ENCODE data around the gene TVP23A. TPM values are rescaled to one million over a fixed set of nuclear protein-coding genes. Genes with fewer than 3 reads are reported as not detected.
A peak's percentile ranks its signal among the peaks of the same experiment; 100 is the strongest.

TVP23A gene
- total and polyA plus RNA-seq, 9 donors = 2.0 to 4.0 (median 2.9) TPM

GRCh38 chr16:10776280-10776679 is 42.3 kb downstream of the TVP23A start:
- H3K27ac ChIP-seq (ENCODE audit: low read length) = no peak overlapping the region
- H3K4me3 ChIP-seq (ENCODE audit: low read length) = no peak overlapping the region
- no peak for DNase-seq
- H3K27me3 ChIP-seq (ENCODE audit: control insufficient read depth, insufficient read depth, low read length) = no peaks in the 10 kb centered on the region
- H3K36me3 ChIP-seq (ENCODE audit: control insufficient read depth, insufficient read depth, low read length) = peaks cover 2% of the 10 kb centered on the region
- no peaks in the 10 kb centered on the region for H3K9me3 ChIP-seq (replicated peaks; ENCODE audit: control insufficient read depth, low read depth, low read length)
- 56% methylated on average over 2 of the region's 4 CpGs for WGBS (ENCODE audit: insufficient coverage)
- no peaks in the 10 kb centered on the region for H3K4me1 ChIP-seq (ENCODE audit: control insufficient read depth, insufficient read depth, low read length)

GRCh38 chr16:10770907-10771306 is 47.7 kb downstream of the TVP23A start:
- WGBS (ENCODE audit: insufficient coverage) = no CpG with 5 or more reads among the region's 1 CpG
- H3K4me1 ChIP-seq (ENCODE audit: control insufficient read depth, insufficient read depth, low read length) = no peaks in the 10 kb centered on the region
- DNase-seq = no peak
- no peak overlapping the region for H3K4me3 ChIP-seq (ENCODE audit: low read length)
- peaks cover 32% of the 10 kb centered on the region for H3K36me3 ChIP-seq (ENCODE audit: control insufficient read depth, insufficient read depth, low read length)
- H3K27ac ChIP-seq (ENCODE audit: low read length) = no peak overlapping the region
- H3K27me3 ChIP-seq (ENCODE audit: control insufficient read depth, insufficient read depth, low read length) = no peaks in the 10 kb centered on the region
- no peaks in the 10 kb centered on the region for H3K9me3 ChIP-seq (replicated peaks; ENCODE audit: control insufficient read depth, low read depth, low read length)

GRCh38 chr16:10769381-10769780 is 49.2 kb downstream of the TVP23A start:
- no peak overlapping the region for H3K4me3 ChIP-seq (ENCODE audit: low read length)
- no peak for DNase-seq
- H3K27ac ChIP-seq (ENCODE audit: low read length) = no peak overlapping the region
- peaks cover 40% of the 10 kb centered on the region for H3K36me3 ChIP-seq (ENCODE audit: control insufficient read depth, insufficient read depth, low read length)
- 80% methylated on average over 1 of the region's 7 CpGs for WGBS (ENCODE audit: insufficient coverage)
- no peaks in the 10 kb centered on the region for H3K9me3 ChIP-seq (replicated peaks; ENCODE audit: control insufficient read depth, low read depth, low read length)
- H3K4me1 ChIP-seq (ENCODE audit: control insufficient read depth, insufficient read depth, low read length) = no peaks in the 10 kb centered on the region
- H3K27me3 ChIP-seq (ENCODE audit: control insufficient read depth, insufficient read depth, low read length) = no peaks in the 10 kb centered on the region

GRCh38 chr16:10767127-10767526 is 51.5 kb downstream of the TVP23A start:
- no peaks in the 10 kb centered on the region for H3K27me3 ChIP-seq (ENCODE audit: control insufficient read depth, insufficient read depth, low read length)
- WGBS (ENCODE audit: insufficient coverage) = 90% methylated on average over 5 of the region's 7 CpGs
- no peak for DNase-seq
- H3K9me3 ChIP-seq (replicated peaks; ENCODE audit: control insufficient read depth, low read depth, low read length) = no peaks in the 10 kb centered on the region
- no peaks in the 10 kb centered on the region for H3K4me1 ChIP-seq (ENCODE audit: control insufficient read depth, insufficient read depth, low read length)
- peaks cover 61% of the 10 kb centered on the region for H3K36me3 ChIP-seq (ENCODE audit: control insufficient read depth, insufficient read depth, low read length)
- H3K27ac ChIP-seq (ENCODE audit: low read length) = no peak overlapping the region
- H3K4me3 ChIP-seq (ENCODE audit: low read length) = no peak overlapping the region

- Histone ChIP-seq H3K27me3 (ENCODE audit: control insufficient read depth, insufficient read depth, low read length) (no peaks in the 10 kb centered on the region), H3K9me3 (replicated peaks; ENCODE audit: control insufficient read depth, low read depth, low read length) (no peaks in the 10 kb centered on the region), H3K4me3 (ENCODE audit: low read length) (no peak overlapping the region), H3K4me1 (ENCODE audit: control insufficient read depth, insufficient read depth, low read length) (no peaks in the 10 kb centered on the region), H3K36me3 (ENCODE audit: control insufficient read depth, insufficient read depth, low read length) (peaks cover 67% of the 10 kb centered on the region), H3K27ac (ENCODE audit: low read length) (no peak overlapping the region)
- WGBS (ENCODE audit: insufficient coverage) = 83% methylated on average over 4 of the region's 4 CpGs
- no peak for DNase-seq
These were observed 52.8 kb downstream of the TVP23A start for GRCh38 chr16:10765772-10766171.

GRCh38 chr16:10763456-10763855 is 55.1 kb downstream of the TVP23A start:
- no peak for DNase-seq
- H3K36me3 ChIP-seq (ENCODE audit: control insufficient read depth, insufficient read depth, low read length) = peaks cover 78% of the 10 kb centered on the region
- WGBS (ENCODE audit: insufficient coverage) = 84% methylated on average over 6 of the region's 7 CpGs
- no peaks in the 10 kb centered on the region for H3K27me3 ChIP-seq (ENCODE audit: control insufficient read depth, insufficient read depth, low read length)
- H3K27ac ChIP-seq (ENCODE audit: low read length) = no peak overlapping the region
- no peaks in the 10 kb centered on the region for H3K4me1 ChIP-seq (ENCODE audit: control insufficient read depth, insufficient read depth, low read length)
- no peaks in the 10 kb centered on the region for H3K9me3 ChIP-seq (replicated peaks; ENCODE audit: control insufficient read depth, low read depth, low read length)
- no peak overlapping the region for H3K4me3 ChIP-seq (ENCODE audit: low read length)

GRCh38 chr16:10762336-10763016 is 56.1 kb downstream of the TVP23A start:
- DNase-seq = no peak
- Histone ChIP-seq H3K4me1 (ENCODE audit: control insufficient read depth, insufficient read depth, low read length) (no peaks in the 10 kb centered on the region), H3K9me3 (replicated peaks; ENCODE audit: control insufficient read depth, low read depth, low read length) (no peaks in the 10 kb centered on the region), H3K4me3 (ENCODE audit: low read length) (no peak overlapping the region), H3K27me3 (ENCODE audit: control insufficient read depth, insufficient read depth, low read length) (no peaks in the 10 kb centered on the region), H3K27ac (ENCODE audit: low read length) (no peak overlapping the region), H3K36me3 (ENCODE audit: control insufficient read depth, insufficient read depth, low read length) (peaks cover 82% of the 10 kb centered on the region)
- WGBS (ENCODE audit: insufficient coverage) = 86% methylated on average over 28 of the region's 35 CpGs

- WGBS (ENCODE audit: insufficient coverage) = 92% methylated on average over 8 of the region's 8 CpGs
- no peaks in the 10 kb centered on the region for H3K27me3 ChIP-seq (ENCODE audit: control insufficient read depth, insufficient read depth, low read length)
- no peak overlapping the region for H3K4me3 ChIP-seq (ENCODE audit: low read length)
- H3K4me1 ChIP-seq (ENCODE audit: control insufficient read depth, insufficient read depth, low read length) = no peaks in the 10 kb centered on the region
- peaks cover 86% of the 10 kb centered on the region for H3K36me3 ChIP-seq (ENCODE audit: control insufficient read depth, insufficient read depth, low read length)
- H3K27ac ChIP-seq (ENCODE audit: low read length) = no peak overlapping the region
- no peaks in the 10 kb centered on the region for H3K9me3 ChIP-seq (replicated peaks; ENCODE audit: control insufficient read depth, low read depth, low read length)
- DNase-seq = peak; percentile 38
These were observed 57.2 kb downstream of the TVP23A start for GRCh38 chr16:10761373-10761772.

GRCh38 chr16:10760858-10761257 is 57.7 kb downstream of the TVP23A start:
- Histone ChIP-seq H3K4me3 (ENCODE audit: low read length) (no peak overlapping the region), H3K27ac (ENCODE audit: low read length) (no peak overlapping the region), H3K36me3 (ENCODE audit: control insufficient read depth, insufficient read depth, low read length) (peaks cover 86% of the 10 kb centered on the region), H3K9me3 (replicated peaks; ENCODE audit: control insufficient read depth, low read depth, low read length) (no peaks in the 10 kb centered on the region), H3K27me3 (ENCODE audit: control insufficient read depth, insufficient read depth, low read length) (no peaks in the 10 kb centered on the region), H3K4me1 (ENCODE audit: control insufficient read depth, insufficient read depth, low read length) (no peaks in the 10 kb centered on the region)
- no CpG with 5 or more reads among the region's 3 CpGs for WGBS (ENCODE audit: insufficient coverage)
- no peak for DNase-seq

- H3K4me1 ChIP-seq (ENCODE audit: control insufficient read depth, insufficient read depth, low read length) = no peaks in the 10 kb centered on the region
- DNase-seq = no peak
- H3K27ac ChIP-seq (ENCODE audit: low read length) = no peak overlapping the region
- H3K4me3 ChIP-seq (ENCODE audit: low read length) = no peak overlapping the region
- no peaks in the 10 kb centered on the region for H3K9me3 ChIP-seq (replicated peaks; ENCODE audit: control insufficient read depth, low read depth, low read length)
- no peaks in the 10 kb centered on the region for H3K27me3 ChIP-seq (ENCODE audit: control insufficient read depth, insufficient read depth, low read length)
- peaks cover 82% of the 10 kb centered on the region for H3K36me3 ChIP-seq (ENCODE audit: control insufficient read depth, insufficient read depth, low read length)
- WGBS (ENCODE audit: insufficient coverage) = 80% methylated on average over 2 of the region's 6 CpGs
These were observed 62.0 kb downstream of the TVP23A start for GRCh38 chr16:10756574-10756973.

- 100% methylated on average over 1 of the region's 4 CpGs for WGBS (ENCODE audit: insufficient coverage)
- Histone ChIP-seq H3K27ac (ENCODE audit: low read length) (no peak overlapping the region), H3K4me3 (ENCODE audit: low read length) (no peak overlapping the region), H3K36me3 (ENCODE audit: control insufficient read depth, insufficient read depth, low read length) (peaks cover 79% of the 10 kb centered on the region), H3K9me3 (replicated peaks; ENCODE audit: control insufficient read depth, low read depth, low read length) (no peaks in the 10 kb centered on the region), H3K27me3 (ENCODE audit: control insufficient read depth, insufficient read depth, low read length) (no peaks in the 10 kb centered on the region), H3K4me1 (ENCODE audit: control insufficient read depth, insufficient read depth, low read length) (no peaks in the 10 kb centered on the region)
- no peak for DNase-seq
These were observed 63.7 kb downstream of the TVP23A start for GRCh38 chr16:10754941-10755340.

Measured in muscle of leg (tissue), 11 donors.